Ishikawa (cell line): ENCODE data around the gene SLC34A1.

Experiments used
- CEBPB ChIP-seq: IDR thresholded peaks from 2 replicates; pipeline ENCODE4 v1.6.1; 2012
- CREB1 ChIP-seq: IDR thresholded peaks from 2 replicates; pipeline ENCODE4 v1.6.1; 2012; ENCODE audit warnings: low read depth
- EGR1 ChIP-seq: IDR thresholded peaks from 2 replicates; pipeline ENCODE4 v1.6.1; 2012
- EP300 ChIP-seq: IDR thresholded peaks from 2 replicates; pipeline ENCODE4 v1.6.1; 2012; ENCODE audit warnings: borderline replicate concordance
- FOXM1 ChIP-seq: IDR thresholded peaks from 2 replicates; pipeline ENCODE4 v1.6.1; 2012; ENCODE audit warnings: low read depth, borderline replicate concordance
- MAX ChIP-seq: IDR thresholded peaks from 2 replicates; pipeline ENCODE4 v1.6.1; 2012
- NFIC ChIP-seq: IDR thresholded peaks from 2 replicates; pipeline ENCODE4 v1.6.1; 2012
- RAD21 ChIP-seq: IDR thresholded peaks from 2 replicates; pipeline ENCODE4 v1.6.1; 2012; ENCODE audit warnings: low read depth
- TAF1 ChIP-seq: IDR thresholded peaks from 2 replicates; pipeline ENCODE4 v1.6.1; 2012; ENCODE audit warnings: low read depth, mild to moderate bottlenecking
- TCF12 ChIP-seq: IDR thresholded peaks from 2 replicates; pipeline ENCODE4 v1.6.1; 2012; ENCODE audit warnings: low read depth
- TEAD4 ChIP-seq: IDR thresholded peaks from 2 replicates; pipeline ENCODE4 v1.6.1; 2012
- YY1 ChIP-seq: IDR thresholded peaks from 2 replicates; pipeline ENCODE4 v1.6.1; 2012; ENCODE audit warnings: low read depth
- ZBTB7A ChIP-seq: IDR thresholded peaks from 2 replicates; pipeline ENCODE4 v1.6.1; 2012; ENCODE audit warnings: low read depth
- TF ChIP-seq, protein P1 (sequence below): IDR thresholded peaks from 2 replicates; pipeline ENCODE4 v1.6.1; 2012; ENCODE audit warnings: low read depth, mild to moderate bottlenecking
- TF ChIP-seq, protein P2 (sequence below): IDR thresholded peaks from 2 replicates; pipeline ENCODE4 v1.6.1; 2012

The SLC34A1 gene

DNA sequence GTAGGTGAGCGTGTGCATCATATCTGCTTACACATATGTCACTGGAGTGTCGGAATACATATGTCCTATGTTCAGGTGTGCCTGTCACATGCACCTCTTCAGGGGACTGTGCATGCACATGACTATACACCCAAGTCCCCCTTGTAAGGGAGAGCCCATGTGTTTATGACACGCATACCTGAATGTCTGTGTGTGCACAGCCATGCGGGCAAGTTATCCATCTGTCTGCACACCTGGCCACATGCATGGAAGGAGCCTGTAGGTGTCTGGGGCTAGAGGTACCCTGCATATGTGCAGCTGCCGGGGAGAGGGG, 27.1 kb upstream of the SLC34A1 start:
- no peak for TF ChIP-seq TAF1
- no peak for TF ChIP-seq TEAD4
- TF ChIP-seq, protein P1, sequence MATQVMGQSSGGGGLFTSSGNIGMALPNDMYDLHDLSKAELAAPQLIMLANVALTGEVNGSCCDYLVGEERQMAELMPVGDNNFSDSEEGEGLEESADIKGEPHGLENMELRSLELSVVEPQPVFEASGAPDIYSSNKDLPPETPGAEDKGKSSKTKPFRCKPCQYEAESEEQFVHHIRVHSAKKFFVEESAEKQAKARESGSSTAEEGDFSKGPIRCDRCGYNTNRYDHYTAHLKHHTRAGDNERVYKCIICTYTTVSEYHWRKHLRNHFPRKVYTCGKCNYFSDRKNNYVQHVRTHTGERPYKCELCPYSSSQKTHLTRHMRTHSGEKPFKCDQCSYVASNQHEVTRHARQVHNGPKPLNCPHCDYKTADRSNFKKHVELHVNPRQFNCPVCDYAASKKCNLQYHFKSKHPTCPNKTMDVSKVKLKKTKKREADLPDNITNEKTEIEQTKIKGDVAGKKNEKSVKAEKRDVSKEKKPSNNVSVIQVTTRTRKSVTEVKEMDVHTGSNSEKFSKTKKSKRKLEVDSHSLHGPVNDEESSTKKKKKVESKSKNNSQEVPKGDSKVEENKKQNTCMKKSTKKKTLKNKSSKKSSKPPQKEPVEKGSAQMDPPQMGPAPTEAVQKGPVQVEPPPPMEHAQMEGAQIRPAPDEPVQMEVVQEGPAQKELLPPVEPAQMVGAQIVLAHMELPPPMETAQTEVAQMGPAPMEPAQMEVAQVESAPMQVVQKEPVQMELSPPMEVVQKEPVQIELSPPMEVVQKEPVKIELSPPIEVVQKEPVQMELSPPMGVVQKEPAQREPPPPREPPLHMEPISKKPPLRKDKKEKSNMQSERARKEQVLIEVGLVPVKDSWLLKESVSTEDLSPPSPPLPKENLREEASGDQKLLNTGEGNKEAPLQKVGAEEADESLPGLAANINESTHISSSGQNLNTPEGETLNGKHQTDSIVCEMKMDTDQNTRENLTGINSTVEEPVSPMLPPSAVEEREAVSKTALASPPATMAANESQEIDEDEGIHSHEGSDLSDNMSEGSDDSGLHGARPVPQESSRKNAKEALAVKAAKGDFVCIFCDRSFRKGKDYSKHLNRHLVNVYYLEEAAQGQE = no peak
- no peak for TF ChIP-seq NFIC
- no peak for TF ChIP-seq YY1
- no peak for TF ChIP-seq CEBPB
- TF ChIP-seq EP300 = no peak
- no peak for TF ChIP-seq ZBTB7A
- TF ChIP-seq, protein P2, sequence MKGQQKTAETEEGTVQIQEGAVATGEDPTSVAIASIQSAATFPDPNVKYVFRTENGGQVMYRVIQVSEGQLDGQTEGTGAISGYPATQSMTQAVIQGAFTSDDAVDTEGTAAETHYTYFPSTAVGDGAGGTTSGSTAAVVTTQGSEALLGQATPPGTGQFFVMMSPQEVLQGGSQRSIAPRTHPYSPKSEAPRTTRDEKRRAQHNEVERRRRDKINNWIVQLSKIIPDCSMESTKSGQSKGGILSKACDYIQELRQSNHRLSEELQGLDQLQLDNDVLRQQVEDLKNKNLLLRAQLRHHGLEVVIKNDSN = no peak
- no peak for TF ChIP-seq CREB1
- no peak for TF ChIP-seq MAX

GRCh38 chr5:177357459-177358351, 26.5 kb upstream of the SLC34A1 start, which contains the start of gene RGS14:
Gene RGS14 (plus strand): TSS chr5:177357924. CDS start chr5:177358025, 101 bp downstream.
- TF ChIP-seq NFIC (no peak), FOXM1 (no peak), MAX (no peak), RAD21 (no peak), TAF1 (no peak), EGR1 (no peak), ZBTB7A (no peak), TCF12 (no peak), CEBPB (no peak), CREB1 (no peak), TEAD4 (no peak), YY1 (no peak), EP300 (no peak)
- TF ChIP-seq, protein P2 = no peak
- TF ChIP-seq, protein P1 = no peak

DNA sequence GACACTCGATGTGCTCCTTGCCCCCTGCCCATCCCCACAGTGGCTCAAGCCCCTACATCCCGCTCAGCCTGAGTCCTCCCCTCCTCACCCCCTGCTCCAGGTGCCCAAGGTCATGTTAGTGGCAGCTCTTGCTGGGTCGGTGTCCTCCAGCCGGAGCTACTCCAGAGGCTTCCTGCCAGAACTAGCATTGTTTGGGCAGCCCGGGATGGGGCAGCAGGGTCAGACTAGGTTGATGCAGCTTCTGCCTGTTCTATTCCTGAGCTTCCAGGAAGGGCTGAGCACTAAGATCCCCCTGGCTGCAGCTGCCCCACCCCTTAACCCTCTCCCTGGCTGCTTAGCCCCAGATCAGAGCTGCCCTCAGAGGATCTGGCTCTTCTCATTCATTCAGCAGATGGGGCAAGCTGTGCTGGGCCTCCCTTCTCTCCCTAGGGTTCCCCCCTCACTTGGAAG, 25.8 kb upstream of the SLC34A1 start:
- no peak for TF ChIP-seq CREB1
- no peak for TF ChIP-seq ZBTB7A

DNA sequence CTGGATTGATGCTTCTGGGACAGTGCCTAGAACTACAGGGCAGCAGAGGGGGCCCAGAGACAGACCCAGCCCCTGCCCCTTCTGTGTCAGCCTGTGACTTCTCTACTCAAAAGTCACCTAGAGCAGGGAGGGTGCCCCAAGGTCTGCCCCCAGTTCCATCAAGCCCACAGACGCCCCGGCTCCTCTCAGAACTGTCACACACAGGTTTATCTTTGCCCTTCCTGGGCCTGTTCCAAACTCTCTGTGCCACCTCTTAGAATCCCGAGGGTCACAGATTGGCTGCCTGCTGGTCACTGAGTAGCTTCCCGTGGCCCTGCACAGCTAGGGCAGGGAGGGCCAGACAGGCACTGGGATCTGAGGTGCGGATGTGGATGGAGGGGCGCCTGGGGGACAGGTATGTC, 24.8 kb upstream of the SLC34A1 start:
- TF ChIP-seq, protein P2 = no peak
- TF ChIP-seq TAF1 = no peak
- no peak for TF ChIP-seq TEAD4
- TF ChIP-seq CEBPB = no peak
- no peak for TF ChIP-seq MAX

- TF ChIP-seq FOXM1 = no peak
- TF ChIP-seq, protein P1 = no peak
- TF ChIP-seq RAD21 = no peak
- TF ChIP-seq TAF1 = no peak
- TF ChIP-seq CREB1 = no peak
- no peak for TF ChIP-seq CEBPB
- TF ChIP-seq YY1 = no peak
- TF ChIP-seq ZBTB7A = no peak
- TF ChIP-seq TCF12 = no peak
- no peak for TF ChIP-seq TEAD4
- TF ChIP-seq NFIC = no peak
- no peak for TF ChIP-seq EGR1
- no peak for TF ChIP-seq MAX
- TF ChIP-seq EP300 = no peak
- TF ChIP-seq, protein P2 = no peak
Measured at GRCh38 chr5:177359860-177360259, 24.4 kb upstream of the SLC34A1 start.
